ENCODE results near the gene POU2AF1. TPM values are rescaled to one million over a fixed set of nuclear protein-coding genes. Genes with fewer than 3 reads are reported as not detected.

POU2AF1 gene
- total RNA-seq, 1 donor from 2014 or later = not detected

DNA sequence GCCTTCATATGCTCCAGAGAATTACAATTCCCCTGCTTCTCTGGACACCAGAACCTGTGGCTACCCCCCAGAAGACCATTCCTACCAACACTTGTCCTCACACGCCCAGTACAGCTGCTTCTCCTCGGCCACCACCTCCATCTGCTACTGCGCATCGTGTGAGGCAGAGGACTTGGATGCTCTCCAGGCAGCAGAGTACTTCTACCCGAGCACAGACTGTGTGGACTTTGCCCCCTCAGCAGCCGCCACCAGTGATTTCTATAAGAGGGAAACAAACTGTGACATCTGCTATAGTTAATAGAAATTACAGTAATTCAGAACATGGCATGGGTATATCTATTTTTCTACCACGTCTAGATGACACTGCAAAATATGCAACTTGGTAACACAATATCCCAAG, 70.9 kb downstream of the POU2AF1 start:
- no peak overlapping the region for H3K4me3 ChIP-seq
- no peaks in the 10 kb centered on the region for H3K4me1 ChIP-seq
- H3K9me3 ChIP-seq = no peaks in the 10 kb centered on the region
- no peak for DNase-seq (ENCODE audit: extremely low spot score in 2 of 2)
- TF ChIP-seq CTCF (IDR thresholded peaks at IDR 0.05) = no peak
- TF ChIP-seq POLR2AphosphoS5 (IDR thresholded peaks at IDR 0.05; ENCODE audit: insufficient read depth in 1 of 2, low read depth in 1 of 2) = no peak
- TF ChIP-seq POLR2A (IDR thresholded peaks at IDR 0.05) = no peak
- no peaks in the 10 kb centered on the region for H3K27me3 ChIP-seq
- no peaks in the 10 kb centered on the region for H3K36me3 ChIP-seq
- no peak overlapping the region for H3K27ac ChIP-seq
- intact Hi-C loops (cut with DNase I) = no loop called here

- Histone ChIP-seq H3K36me3 (no peaks in the 10 kb centered on the region), H3K4me1 (no peaks in the 10 kb centered on the region), H3K9me3 (no peaks in the 10 kb centered on the region), H3K4me3 (no peak overlapping the region), H3K27ac (no peak overlapping the region), H3K27me3 (no peaks in the 10 kb centered on the region)
- intact Hi-C loops (cut with DNase I) = no loop called here
- TF ChIP-seq CTCF (IDR thresholded peaks at IDR 0.05) = no peak
- TF ChIP-seq POLR2AphosphoS5 (IDR thresholded peaks at IDR 0.05; ENCODE audit: insufficient read depth in 1 of 2, low read depth in 1 of 2) = no peak
- no peak for TF ChIP-seq POLR2A (IDR thresholded peaks at IDR 0.05)
- DNase-seq (ENCODE audit: extremely low spot score in 2 of 2) = no peak
Observed at GRCh38 chr11:111307472-111308108, 71.5 kb downstream of the POU2AF1 start.

DNA sequence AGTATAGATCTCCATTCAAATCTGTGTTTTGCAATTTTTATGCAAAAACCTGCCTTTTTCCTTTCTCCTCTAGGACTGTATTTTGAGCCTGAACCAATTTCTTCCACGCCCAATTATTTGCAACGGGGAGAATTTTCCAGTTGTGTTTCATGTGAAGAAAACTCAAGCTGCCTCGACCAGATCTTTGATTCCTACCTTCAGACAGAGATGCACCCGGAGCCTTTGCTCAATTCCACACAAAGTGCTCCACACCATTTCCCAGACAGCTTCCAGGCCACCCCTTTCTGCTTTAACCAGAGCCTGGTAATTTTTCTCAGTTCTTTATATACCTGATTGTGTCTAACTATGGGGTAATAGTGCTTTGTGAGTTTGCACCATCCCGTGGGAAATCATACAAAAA, 72.8 kb downstream of the POU2AF1 start:
- no peak overlapping the region for H3K27ac ChIP-seq
- H3K36me3 ChIP-seq = no peaks in the 10 kb centered on the region
- no peaks in the 10 kb centered on the region for H3K9me3 ChIP-seq
- H3K4me1 ChIP-seq = no peaks in the 10 kb centered on the region
- intact Hi-C loops (cut with DNase I) = no loop called here
- no peak overlapping the region for H3K4me3 ChIP-seq
- no peaks in the 10 kb centered on the region for H3K27me3 ChIP-seq
- DNase-seq (ENCODE audit: extremely low spot score in 2 of 2) = no peak
- TF ChIP-seq POLR2AphosphoS5 (IDR thresholded peaks at IDR 0.05; ENCODE audit: insufficient read depth in 1 of 2, low read depth in 1 of 2) = no peak
- TF ChIP-seq CTCF (IDR thresholded peaks at IDR 0.05) = no peak
- no peak for TF ChIP-seq POLR2A (IDR thresholded peaks at IDR 0.05)

DNA sequence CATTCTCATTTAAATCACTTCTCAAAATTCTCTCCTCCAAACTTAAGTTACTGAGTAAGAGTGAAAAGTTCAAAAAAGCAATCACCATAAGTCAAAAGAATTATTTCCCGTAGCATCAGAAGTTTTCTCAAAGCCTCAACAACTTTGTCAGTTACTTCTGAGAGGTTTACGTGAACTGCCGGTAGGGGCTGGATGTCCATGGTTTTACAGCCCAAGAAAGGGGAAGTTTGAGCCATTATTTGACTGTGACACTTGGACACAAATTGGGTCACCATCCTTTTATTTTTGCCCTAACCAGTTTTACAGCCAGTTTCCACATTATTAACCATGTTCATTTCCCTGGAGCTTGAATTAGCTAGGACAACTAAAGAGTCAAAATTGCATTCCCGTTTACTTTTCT, 73.2 kb downstream of the POU2AF1 start:
- H3K27me3 ChIP-seq = no peaks in the 10 kb centered on the region
- H3K4me3 ChIP-seq = no peak overlapping the region
- no peak overlapping the region for H3K27ac ChIP-seq
- intact Hi-C loops (cut with DNase I) = no loop called here
- H3K36me3 ChIP-seq = no peaks in the 10 kb centered on the region
- peaks cover 1% of the 10 kb centered on the region for H3K4me1 ChIP-seq
- H3K9me3 ChIP-seq = no peaks in the 10 kb centered on the region
- no peak for DNase-seq (ENCODE audit: extremely low spot score in 2 of 2)
- no peak for TF ChIP-seq CTCF (IDR thresholded peaks at IDR 0.05)
- no peak for TF ChIP-seq POLR2AphosphoS5 (IDR thresholded peaks at IDR 0.05; ENCODE audit: insufficient read depth in 1 of 2, low read depth in 1 of 2)
- TF ChIP-seq POLR2A (IDR thresholded peaks at IDR 0.05) = no peak

DNA sequence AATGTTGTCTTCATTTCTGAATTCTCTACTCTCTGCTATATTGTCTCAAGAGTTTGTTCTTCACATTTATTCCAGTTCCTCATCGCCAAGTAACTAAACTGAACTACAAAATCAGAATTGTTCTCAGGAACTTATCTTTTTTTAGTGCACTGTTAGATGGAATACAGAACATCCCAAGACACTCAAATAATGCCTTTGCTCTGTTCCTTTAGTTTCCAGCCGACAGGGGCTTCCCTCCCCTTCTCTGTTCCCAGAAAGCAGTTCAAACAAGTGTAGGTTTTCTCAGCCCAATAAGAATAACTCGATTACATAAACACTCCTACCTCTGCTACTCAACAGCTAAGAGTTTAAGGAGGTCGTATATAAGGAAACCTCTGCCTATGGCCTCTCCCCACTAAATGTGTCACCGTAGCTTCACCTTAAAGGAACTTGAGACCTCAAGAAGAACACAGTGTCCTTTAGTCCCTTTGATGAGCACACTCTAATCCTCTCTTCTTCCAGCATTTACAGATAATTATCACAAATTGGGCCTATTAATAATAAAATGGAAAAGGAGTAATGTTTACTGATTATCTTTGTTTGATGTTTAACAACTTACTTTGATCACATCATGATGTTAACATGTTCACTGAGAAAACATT, 73.8 kb downstream of the POU2AF1 start:
- H3K36me3 ChIP-seq = no peaks in the 10 kb centered on the region
- no peak overlapping the region for H3K4me3 ChIP-seq
- no peaks in the 10 kb centered on the region for H3K9me3 ChIP-seq
- DNase-seq (ENCODE audit: extremely low spot score in 2 of 2) = no peak
- no peak for TF ChIP-seq POLR2A (IDR thresholded peaks at IDR 0.05)
- no peak for TF ChIP-seq POLR2AphosphoS5 (IDR thresholded peaks at IDR 0.05; ENCODE audit: insufficient read depth in 1 of 2, low read depth in 1 of 2)
- peaks cover 7% of the 10 kb centered on the region for H3K4me1 ChIP-seq
- H3K27ac ChIP-seq = no peak overlapping the region
- no peaks in the 10 kb centered on the region for H3K27me3 ChIP-seq
- intact Hi-C loops (cut with DNase I) = no loop called here

Measured in vagina (tissue), 2 donors.